WTC11 (cell line): ENCODE results near the gene RABIF. TPM values are rescaled to one million over a fixed set of nuclear protein-coding genes. Genes with fewer than 3 reads are reported as not detected.

ENCODE experiments used
- ATAC-seq: fragments of 200-7000 bp; cut with Tn5 transposase; 2 replicates; pipeline ENCODE4 v1.10.0; 2021; ENCODE audit warnings: mild to moderate bottlenecking, moderate library complexity
- CTCF ChIA-PET: fragments of 300-600 bp; sonication (Branson Sonifier 250); formaldehyde crosslinking; loops from one replicate; lab custom pipeline; 2021; ENCODE audit warnings: antibody characterized with exemption; lab: Charles Lee
- POLR2A ChIA-PET: fragments of 350-600 bp; sonication (Branson Sonifier 250); formaldehyde crosslinking; loops from one replicate; lab custom pipeline; 2021; ENCODE audit warnings: antibody characterized with exemption; lab: Charles Lee
- DNase-seq: peaks from one replicate; pipeline ENCODE4 v3.0.0; 2021; ENCODE audit warnings: low spot score
- H3K27ac Mint-ChIP-seq: 2 replicates; pipeline ENCODE4 v1.8.0; 2021; ENCODE audit warnings: mixed read lengths
- H3K27me3 Mint-ChIP-seq: 2 replicates; pipeline ENCODE4 v1.8.0; 2021; ENCODE audit warnings: low read depth, mild to moderate bottlenecking, moderate library complexity, mixed read lengths
- H3K36me3 Mint-ChIP-seq: 2 replicates; pipeline ENCODE4 v1.8.0; 2021; ENCODE audit warnings: mixed read lengths
- H3K4me1 Mint-ChIP-seq: 2 replicates; pipeline ENCODE4 v1.8.0; 2022; ENCODE audit warnings: mixed read lengths
- H3K4me3 Mint-ChIP-seq: 2 replicates; pipeline ENCODE4 v1.8.0; 2021; ENCODE audit warnings: mild to moderate bottlenecking, moderate library complexity, mixed read lengths
- H3K9me3 Mint-ChIP-seq: 2 replicates; pipeline ENCODE4 v1.8.0; 2021; ENCODE audit warnings: mixed read lengths
- CREB1 ChIP-seq: sonication (generic); formaldehyde crosslinking; IDR thresholded peaks from 2 replicates; pipeline ENCODE4 v1.8.0; 2023; ENCODE audit warnings: mild to moderate bottlenecking, missing genetic modification reagents
- ESRRA ChIP-seq: sonication (generic); formaldehyde crosslinking; IDR thresholded peaks from 2 replicates; pipeline ENCODE4 v1.8.1; 2022; ENCODE audit warnings: mild to moderate bottlenecking, missing genetic modification reagents, borderline replicate concordance
- FOXK1 ChIP-seq: sonication (generic); formaldehyde crosslinking; IDR thresholded peaks from 2 replicates; pipeline ENCODE4 v1.8.0; 2022; ENCODE audit warnings: mild to moderate bottlenecking, moderate library complexity, missing genetic modification reagents
- GABPB1 ChIP-seq: sonication (generic); formaldehyde crosslinking; IDR thresholded peaks from 2 replicates; pipeline ENCODE4 v1.8.1; 2023; ENCODE audit warnings: mild to moderate bottlenecking, missing genetic modification reagents
- IRF1 ChIP-seq: sonication (generic); formaldehyde crosslinking; IDR thresholded peaks from 2 replicates; pipeline ENCODE4 v1.8.0; 2023; ENCODE audit warnings: missing genetic modification reagents
- JAZF1 ChIP-seq: fragments of 250-450 bp; sonication (Bioruptor Pico); IDR thresholded peaks from 2 replicates; pipeline ENCODE4 v1.9.0; 2021; ENCODE audit warnings: moderate library complexity, mild to moderate bottlenecking, inconsistent platforms
- MLX ChIP-seq: sonication (generic); formaldehyde crosslinking; IDR thresholded peaks from 2 replicates; pipeline ENCODE4 v1.8.1; 2023; ENCODE audit warnings: mild to moderate bottlenecking, missing genetic modification reagents, moderate library complexity
- NFE2L1 ChIP-seq: sonication (generic); formaldehyde crosslinking; IDR thresholded peaks from 2 replicates; pipeline ENCODE4 v1.8.1; 2023; ENCODE audit warnings: missing genetic modification reagents
- RELA ChIP-seq: sonication (generic); formaldehyde crosslinking; IDR thresholded peaks from 2 replicates; pipeline ENCODE4 v1.8.1; 2022; ENCODE audit warnings: missing genetic modification reagents, mild to moderate bottlenecking, borderline replicate concordance
- RORB ChIP-seq: fragments of 250-450 bp; sonication (Bioruptor Pico); IDR thresholded peaks from 2 replicates; pipeline ENCODE4 v1.9.0; 2021; ENCODE audit warnings: mild to moderate bottlenecking
- SMAD4 ChIP-seq: sonication (generic); formaldehyde crosslinking; IDR thresholded peaks from 2 replicates; pipeline ENCODE4 v1.8.0; 2022; ENCODE audit warnings: mild to moderate bottlenecking, missing genetic modification reagents
- SP1 ChIP-seq: sonication (generic); formaldehyde crosslinking; conservative IDR thresholded peaks from 2 replicates; pipeline ENCODE4 v1.8.1; 2022; ENCODE audit warnings: missing genetic modification reagents
- TEAD4 ChIP-seq: sonication (generic); formaldehyde crosslinking; IDR thresholded peaks from 2 replicates; pipeline ENCODE4 v1.8.0; 2022; ENCODE audit warnings: mild to moderate bottlenecking, missing genetic modification reagents
- TP53 ChIP-seq: sonication (generic); formaldehyde crosslinking; IDR thresholded peaks from 2 replicates; pipeline ENCODE4 v1.8.1; 2023; ENCODE audit warnings: mild to moderate bottlenecking, missing genetic modification reagents
- USF1 ChIP-seq: sonication (generic); formaldehyde crosslinking; IDR thresholded peaks from 2 replicates; pipeline ENCODE4 v1.8.0; 2022; ENCODE audit warnings: mild to moderate bottlenecking, missing genetic modification reagents
- ZNF416 ChIP-seq: fragments of 250-450 bp; sonication (Bioruptor Pico); IDR thresholded peaks from 2 replicates; pipeline ENCODE4 v1.9.0; 2021; ENCODE audit warnings: mild to moderate bottlenecking, inconsistent platforms
- ZNF423 ChIP-seq: fragments of 250-450 bp; sonication (Bioruptor Pico); IDR thresholded peaks from 2 replicates; pipeline ENCODE4 v2.1.2; 2022; ENCODE audit warnings: mild to moderate bottlenecking, moderate library complexity
- total RNA-seq: library from RNA; stranded (reverse); gene quantifications from 3 replicates; pipeline ENCODE4 v1.2.3, GENCODE V29; 2021
- TF ChIP-seq, protein P1 (sequence below): fragments of 250-450 bp; sonication (Bioruptor Pico); conservative IDR thresholded peaks from 2 replicates; pipeline ENCODE4 v1.9.0; 2021; ENCODE audit warnings: mild to moderate bottlenecking
- TF ChIP-seq, protein P2 (sequence below): sonication (generic); formaldehyde crosslinking; IDR thresholded peaks from 2 replicates; pipeline ENCODE4 v1.8.0; 2022; ENCODE audit warnings: mild to moderate bottlenecking, missing genetic modification reagents
- TF ChIP-seq, protein P3 (sequence below): sonication (generic); formaldehyde crosslinking; IDR thresholded peaks from 2 replicates; pipeline ENCODE4 v1.8.0; 2022; ENCODE audit warnings: mild to moderate bottlenecking, missing genetic modification reagents
- TF ChIP-seq, protein P4 (sequence below): sonication (generic); formaldehyde crosslinking; conservative IDR thresholded peaks from 2 replicates; pipeline ENCODE4 v1.8.1; 2023; ENCODE audit warnings: mild to moderate bottlenecking, low read depth, missing genetic modification reagents, moderate library complexity

RABIF gene
- total RNA-seq, 1 experiment from 2014 or later = 6.6 TPM

GRCh38 chr1:202923533-202923932 is 34.6 kb upstream of the RABIF start:
- H3K27me3 Mint-ChIP-seq = no peaks in the 10 kb centered on the region
- CTCF ChIA-PET = no interaction called here

DNA sequence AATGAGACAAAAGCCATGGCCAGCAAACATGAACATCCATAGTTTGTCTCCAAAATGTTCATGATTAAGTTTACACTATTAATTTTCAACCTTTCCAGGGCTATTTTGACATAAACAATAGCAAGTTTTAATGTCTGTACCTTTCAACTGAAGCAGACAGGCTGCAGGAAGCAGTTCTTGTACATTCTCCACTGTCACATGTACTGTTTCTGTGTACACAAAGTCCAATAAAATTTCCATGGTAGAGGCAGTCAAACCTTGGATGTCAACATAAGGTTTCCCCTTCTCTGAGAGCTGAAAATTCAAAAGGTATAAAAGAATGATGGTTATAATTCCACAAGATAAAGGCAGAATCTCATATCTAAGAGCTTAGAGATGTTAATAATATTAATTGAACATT is 30.7 kb upstream of the RABIF start:
- ATAC-seq = no peak
- H3K36me3 Mint-ChIP-seq = peaks cover 34% of the 10 kb centered on the region
- H3K9me3 Mint-ChIP-seq = no peaks in the 10 kb centered on the region
- ChIA-PET POLR2A (no interaction called here), CTCF (no interaction called here)
- DNase-seq = no peak
- no peaks in the 10 kb centered on the region for H3K27me3 Mint-ChIP-seq
- no peak overlapping the region for H3K27ac Mint-ChIP-seq
- no peaks in the 10 kb centered on the region for H3K4me1 Mint-ChIP-seq
- H3K4me3 Mint-ChIP-seq = no peak overlapping the region
- TF ChIP-seq, protein P1, sequence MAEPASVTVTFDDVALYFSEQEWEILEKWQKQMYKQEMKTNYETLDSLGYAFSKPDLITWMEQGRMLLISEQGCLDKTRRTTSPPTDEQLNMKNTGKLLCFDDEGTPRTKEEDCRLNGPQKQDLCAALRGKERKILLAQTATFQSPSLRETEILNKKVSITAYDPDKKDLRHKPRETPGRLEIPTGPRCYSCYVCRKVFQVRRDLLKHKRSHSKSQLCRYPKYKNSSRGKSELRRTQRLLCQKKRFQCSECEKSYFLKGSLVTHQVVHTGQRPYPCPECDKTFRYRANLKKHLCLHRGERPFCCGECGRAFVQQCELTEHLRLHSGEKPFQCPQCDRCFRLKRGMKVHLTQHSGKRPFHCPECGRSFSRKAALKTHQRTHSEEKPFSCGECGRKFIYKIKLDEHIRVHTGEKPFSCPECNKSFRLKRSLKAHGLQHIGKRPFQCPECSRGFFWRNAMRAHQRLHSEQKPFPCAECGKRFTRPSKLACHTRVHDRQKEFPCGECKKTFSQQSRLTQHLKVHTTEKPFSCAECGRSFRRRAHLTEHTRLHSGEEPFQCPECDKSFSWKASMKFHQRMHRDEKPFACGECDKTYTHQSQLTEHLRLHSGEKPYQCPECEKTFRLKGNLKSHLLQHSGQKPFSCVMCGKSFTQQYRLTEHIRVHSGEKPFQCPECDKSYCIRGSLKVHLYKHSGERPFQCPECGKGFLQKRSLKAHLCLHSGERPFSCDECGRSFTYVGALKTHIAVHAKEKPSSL (CRISPR knock-in tag) = no peak
- TF ChIP-seq RORB (CRISPR knock-in tag) = no peak
- TF ChIP-seq CREB1 (CRISPR knock-in tag) = no peak
- no peak for TF ChIP-seq ESRRA (CRISPR knock-in tag)
- no peak for TF ChIP-seq JAZF1 (CRISPR knock-in tag)
- no peak for TF ChIP-seq GABPB1
- TF ChIP-seq ZNF423 (CRISPR knock-in tag) = no peak
- TF ChIP-seq, protein P2, sequence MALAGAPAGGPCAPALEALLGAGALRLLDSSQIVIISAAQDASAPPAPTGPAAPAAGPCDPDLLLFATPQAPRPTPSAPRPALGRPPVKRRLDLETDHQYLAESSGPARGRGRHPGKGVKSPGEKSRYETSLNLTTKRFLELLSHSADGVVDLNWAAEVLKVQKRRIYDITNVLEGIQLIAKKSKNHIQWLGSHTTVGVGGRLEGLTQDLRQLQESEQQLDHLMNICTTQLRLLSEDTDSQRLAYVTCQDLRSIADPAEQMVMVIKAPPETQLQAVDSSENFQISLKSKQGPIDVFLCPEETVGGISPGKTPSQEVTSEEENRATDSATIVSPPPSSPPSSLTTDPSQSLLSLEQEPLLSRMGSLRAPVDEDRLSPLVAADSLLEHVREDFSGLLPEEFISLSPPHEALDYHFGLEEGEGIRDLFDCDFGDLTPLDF (CRISPR knock-in tag) = no peak
- TF ChIP-seq, protein P3, sequence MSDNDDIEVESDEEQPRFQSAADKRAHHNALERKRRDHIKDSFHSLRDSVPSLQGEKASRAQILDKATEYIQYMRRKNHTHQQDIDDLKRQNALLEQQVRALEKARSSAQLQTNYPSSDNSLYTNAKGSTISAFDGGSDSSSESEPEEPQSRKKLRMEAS = no peak
- no peak for TF ChIP-seq SMAD4
- no peak for TF ChIP-seq USF1

More at GRCh38 chr1:202923533-202923932, 34.6 kb upstream of the RABIF start:
- no peak overlapping the region for H3K4me3 Mint-ChIP-seq
- DNase-seq = no peak
- no peaks in the 10 kb centered on the region for H3K9me3 Mint-ChIP-seq
- H3K36me3 Mint-ChIP-seq = peaks cover 19% of the 10 kb centered on the region
- no peak overlapping the region for H3K27ac Mint-ChIP-seq
- POLR2A ChIA-PET = no interaction called here
- TF ChIP-seq TEAD4 (CRISPR knock-in tag) (no peak), IRF1 (CRISPR knock-in tag) (no peak), TP53 (CRISPR knock-in tag) (no peak), RELA (CRISPR knock-in tag) (no peak), ZNF416 (no peak), NFE2L1 (CRISPR knock-in tag) (no peak), FOXK1 (CRISPR knock-in tag) (no peak), SP1 (CRISPR knock-in tag) (no peak), CREB1 (CRISPR knock-in tag) (no peak), MLX (CRISPR knock-in tag) (no peak), ESRRA (CRISPR knock-in tag) (no peak)
- TF ChIP-seq, protein P4, sequence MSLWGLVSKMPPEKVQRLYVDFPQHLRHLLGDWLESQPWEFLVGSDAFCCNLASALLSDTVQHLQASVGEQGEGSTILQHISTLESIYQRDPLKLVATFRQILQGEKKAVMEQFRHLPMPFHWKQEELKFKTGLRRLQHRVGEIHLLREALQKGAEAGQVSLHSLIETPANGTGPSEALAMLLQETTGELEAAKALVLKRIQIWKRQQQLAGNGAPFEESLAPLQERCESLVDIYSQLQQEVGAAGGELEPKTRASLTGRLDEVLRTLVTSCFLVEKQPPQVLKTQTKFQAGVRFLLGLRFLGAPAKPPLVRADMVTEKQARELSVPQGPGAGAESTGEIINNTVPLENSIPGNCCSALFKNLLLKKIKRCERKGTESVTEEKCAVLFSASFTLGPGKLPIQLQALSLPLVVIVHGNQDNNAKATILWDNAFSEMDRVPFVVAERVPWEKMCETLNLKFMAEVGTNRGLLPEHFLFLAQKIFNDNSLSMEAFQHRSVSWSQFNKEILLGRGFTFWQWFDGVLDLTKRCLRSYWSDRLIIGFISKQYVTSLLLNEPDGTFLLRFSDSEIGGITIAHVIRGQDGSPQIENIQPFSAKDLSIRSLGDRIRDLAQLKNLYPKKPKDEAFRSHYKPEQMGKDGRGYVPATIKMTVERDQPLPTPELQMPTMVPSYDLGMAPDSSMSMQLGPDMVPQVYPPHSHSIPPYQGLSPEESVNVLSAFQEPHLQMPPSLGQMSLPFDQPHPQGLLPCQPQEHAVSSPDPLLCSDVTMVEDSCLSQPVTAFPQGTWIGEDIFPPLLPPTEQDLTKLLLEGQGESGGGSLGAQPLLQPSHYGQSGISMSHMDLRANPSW (CRISPR knock-in tag) = no peak
- TF ChIP-seq, protein P1 (CRISPR knock-in tag) = no peak
- TF ChIP-seq, all 79 proteins: peak for 0
- ATAC-seq = no peak
- H3K4me1 Mint-ChIP-seq = peaks cover 5% of the 10 kb centered on the region
